ENCODE measurements around the gene NELFA. TPM values are rescaled to one million over a fixed set of nuclear protein-coding genes. Genes with fewer than 3 reads are reported as not detected.

The NELFA gene
- total RNA-seq, 1 experiment from 2014 or later = 56.1 TPM

GRCh38 chr4:1958276-1959103, 50.3 kb downstream of the NELFA start:
- intact Hi-C loops (cut with micrococcal nuclease) = no loop called here

GRCh38 chr4:1956631-1957030, 52.1 kb downstream of the NELFA start:
- BruUV-seq (replicated peaks) = no TSS peak
- CTCF ChIA-PET = no interaction called here
- TF ChIP-seq FOSL1 (IDR thresholded peaks at IDR 0.05; ENCODE audit: low read depth) (no peak), EGR1 (IDR thresholded peaks at IDR 0.05; ENCODE audit: low read depth) (no peak), SRF (IDR thresholded peaks at IDR 0.05; ENCODE audit: low read depth) (no peak), ZBTB33 (IDR thresholded peaks at IDR 0.05; ENCODE audit: extremely low read depth, insufficient replicate concordance, low read length) (no peak), ELF1 (IDR thresholded peaks at IDR 0.05; ENCODE audit: borderline replicate concordance, low read depth) (no peak), YY1 (IDR thresholded peaks at IDR 0.05; ENCODE audit: extremely low read depth, insufficient replicate concordance, low read depth, low read length) (no peak), SP1 (IDR thresholded peaks at IDR 0.05; ENCODE audit: low read depth) (no peak), ZNF274 (IDR thresholded peaks at IDR 0.05; ENCODE audit: low read depth, low read length) (no peak), POLR2AphosphoS5 (IDR thresholded peaks at IDR 0.05; ENCODE audit: low read depth, low read length) (no peak), EZH2phosphoT487 (IDR thresholded peaks at IDR 0.05; ENCODE audit: borderline replicate concordance) (no peak), MAX (IDR thresholded peaks at IDR 0.05) (no peak), JUND (IDR thresholded peaks at IDR 0.05) (no peak), CEBPB (IDR thresholded peaks at IDR 0.05; ENCODE audit: low read depth) (no peak), RAD21 (IDR thresholded peaks at IDR 0.05; ENCODE audit: low read depth) (no peak), ATF3 (IDR thresholded peaks at IDR 0.05) (no peak), SIN3A (IDR thresholded peaks at IDR 0.05; ENCODE audit: low read depth) (no peak)

More at GRCh38 chr4:1958276-1959103, 50.3 kb downstream of the NELFA start:
- no peaks in the 10 kb centered on the region for H3K9me2 ChIP-seq (ENCODE audit: insufficient read depth)
- H2AFZ ChIP-seq (ENCODE audit: low read depth, low read length, poor library complexity, severe bottlenecking) = no peak overlapping the region
- ChIA-PET POLR2A (no interaction called here), CTCF (no interaction called here), RAD21 (ENCODE audit: low non-redundant PET in 1 of 2, low total read pairs in 2 of 2, uncharacterized antibody in 2 of 2, unreplicated experiment in 2 of 2) (no interaction called here)
- BruUV-seq (replicated peaks) = no TSS peak
- H4K20me1 ChIP-seq (ENCODE audit: insufficient read depth) = no peaks in the 10 kb centered on the region
- no peak overlapping the region for H3K9ac ChIP-seq (ENCODE audit: low read length)
- peaks cover 18% of the 10 kb centered on the region for H3K79me2 ChIP-seq (ENCODE audit: insufficient read depth, low read length)
- ATAC-seq = no peak
- no peak for TF ChIP-seq TCF7L2 (IDR thresholded peaks at IDR 0.05; ENCODE audit: borderline replicate concordance, extremely low read depth, insufficient read depth, insufficient read length)
- H3K4me1 ChIP-seq (ENCODE audit: control insufficient read depth in 1 of 2, insufficient read depth in 2 of 2, low read length in 2 of 2) = no peaks in the 10 kb centered on the region
- H3K36me3 ChIP-seq (ENCODE audit: control insufficient read depth in 1 of 2, insufficient read depth in 2 of 2, low read length in 2 of 2) = peaks cover 42 to 75% of the 10 kb centered on the region in 2 experiments
- H3K27ac ChIP-seq (ENCODE audit: low read depth, low read length) = no peak overlapping the region
- H3K9me3 ChIP-seq (ENCODE audit: control insufficient read depth in 1 of 2, insufficient read depth in 1 of 2, low read depth in 1 of 2, low read length in 2 of 2) = no peaks in the 10 kb centered on the region
- no peak overlapping the region for H3K4me3 ChIP-seq (replicated peaks in 1 of 2; ENCODE audit: low read depth in 1 of 2, low read length in 2 of 2)
- H3K27me3 ChIP-seq (ENCODE audit: insufficient read depth, low read length) = no peaks in the 10 kb centered on the region
- DNase-seq (ENCODE audit: low read depth, low spot score) = no peak
- H3K4me2 ChIP-seq (ENCODE audit: low read length) = no peak overlapping the region

More at GRCh38 chr4:1956631-1957030, 52.1 kb downstream of the NELFA start:
- H2AFZ ChIP-seq (ENCODE audit: low read depth, low read length, poor library complexity, severe bottlenecking) = no peak overlapping the region
- H3K27ac ChIP-seq (ENCODE audit: low read depth, low read length) = no peak overlapping the region
- no peak overlapping the region for H3K9ac ChIP-seq (ENCODE audit: low read length)
- no peaks in the 10 kb centered on the region for H4K20me1 ChIP-seq (ENCODE audit: insufficient read depth)
- no peaks in the 10 kb centered on the region for H3K27me3 ChIP-seq (ENCODE audit: insufficient read depth, low read length)
- H3K9me3 ChIP-seq (ENCODE audit: control insufficient read depth in 1 of 2, insufficient read depth in 1 of 2, low read depth in 1 of 2, low read length in 2 of 2) = no peaks in the 10 kb centered on the region
- no peaks in the 10 kb centered on the region for H3K4me1 ChIP-seq (ENCODE audit: control insufficient read depth in 1 of 2, insufficient read depth in 2 of 2, low read length in 2 of 2)
- H3K4me2 ChIP-seq (ENCODE audit: low read length) = no peak overlapping the region
- H3K9me2 ChIP-seq (ENCODE audit: insufficient read depth) = no peaks in the 10 kb centered on the region
- H3K4me3 ChIP-seq (replicated peaks in 1 of 2; ENCODE audit: low read depth in 1 of 2, low read length in 2 of 2) = no peak overlapping the region
- ATAC-seq (no peak), DNase-seq (ENCODE audit: low read depth, low spot score) (no peak)
- H3K36me3 ChIP-seq (ENCODE audit: control insufficient read depth in 1 of 2, insufficient read depth in 2 of 2, low read length in 2 of 2) = peaks cover 38 to 78% of the 10 kb centered on the region in 2 experiments
- ChIA-PET RAD21 (ENCODE audit: low non-redundant PET in 1 of 2, low total read pairs in 2 of 2, uncharacterized antibody in 2 of 2, unreplicated experiment in 2 of 2) (no interaction called here), POLR2A (no interaction called here)
- intact Hi-C loops (cut with micrococcal nuclease) = no loop called here
- peaks cover 12% of the 10 kb centered on the region; the same call in 1 of the 2 replicates for H3K79me2 ChIP-seq (ENCODE audit: insufficient read depth, low read length)

Measured in HCT116 (cell line).